Right renal cortex interstitium (tissue), 3 donors: ENCODE results near the gene CTCF. TPM values are rescaled to one million over a fixed set of nuclear protein-coding genes. Genes with fewer than 3 reads are reported as not detected.

Source experiments
- DNase-seq, 3 donors: peaks; one replicate each; pipeline ENCODE4 v3.0.0-alpha.2; 2013; ENCODE audit warnings: low read depth in 3 of 3, low spot score in 2 of 3
- polyA plus RNA-seq, 3 donors: library from polyadenylated mRNA; unstranded; fragments of 120-200 nt; gene quantifications; one replicate each; pipeline ENCODE4 v1.2.1, GENCODE V29; 2013; ENCODE audit not compliant: insufficient read length in 3 of 3

Gene CTCF
- polyA plus RNA-seq, 3 donors = 81.5 to 87.2 (median 85.5) TPM

GRCh38 chr16:67547423-67548264, 14.7 kb upstream of the CTCF start:
- DNase-seq = no peak

- no peak for DNase-seq
These were observed 13.8 kb upstream of the CTCF start for GRCh38 chr16:67548265-67549126.

- no peak for DNase-seq
These were observed 13.1 kb upstream of the CTCF start for GRCh38 chr16:67549240-67549639.

- no peak for DNase-seq
These were observed 12.4 kb upstream of the CTCF start for GRCh38 chr16:67549936-67550335.

- DNase-seq = no peak
These were observed 11.2 kb upstream of the CTCF start for GRCh38 chr16:67551091-67551490.

- DNase-seq = no peak
These were observed 10.4 kb upstream of the CTCF start for GRCh38 chr16:67551972-67552371.

- no peak for DNase-seq
These were observed 9.8 kb upstream of the CTCF start for GRCh38 chr16:67552476-67552875.

GRCh38 chr16:67555795-67556212, 6.5 kb upstream of the CTCF start:
- DNase-seq = no peak

- no peak for DNase-seq
These were observed 3.5 kb upstream of the CTCF start for GRCh38 chr16:67558859-67559258.

GRCh38 chr16:67560827-67561342, 1.4 kb upstream of the CTCF start:
- DNase-seq = no peak

GRCh38 chr16:67561501-67561823, 864 bp upstream of the CTCF start:
- DNase-seq = no peak

- DNase-seq = peak in 2 of 3 donors; percentile 87 to 90
These were observed 351 bp upstream of the CTCF start for GRCh38 chr16:67561824-67562525.

- peak in 2 of 3 donors; percentile 30 to 36 for DNase-seq
These were observed 787 bp downstream of the CTCF start for GRCh38 chr16:67562918-67563707.

- DNase-seq = peak; percentile 42 to 50 (median 46)
These were observed 1.6 kb downstream of the CTCF start for GRCh38 chr16:67563708-67564468.

- DNase-seq = no peak
These were observed 3.3 kb downstream of the CTCF start for GRCh38 chr16:67565470-67566100.

- DNase-seq = no peak
These were observed 9.1 kb downstream of the CTCF start for GRCh38 chr16:67571464-67571863.

- no peak for DNase-seq
These were observed 9.7 kb downstream of the CTCF start for GRCh38 chr16:67571981-67572431.

- DNase-seq = no peak
These were observed 17.4 kb downstream of the CTCF start for GRCh38 chr16:67579686-67580085.

- DNase-seq = no peak
These were observed 17.9 kb downstream of the CTCF start for GRCh38 chr16:67580202-67580601.
